NCI-H2081 (cell line): ENCODE measurements around the gene UTP25.
"Not testable (repeated sequence)": the region's sequence is repeated elsewhere in the genome, so short reads cannot be mapped to it uniquely, and the experiment has no call there.

Source experiments
- DNase-seq, 2 experiments: peaks; one replicate each; lab custom pipeline; 2025; lab: John Stamatoyannopoulos, UW

UTP25 gene, protein sequence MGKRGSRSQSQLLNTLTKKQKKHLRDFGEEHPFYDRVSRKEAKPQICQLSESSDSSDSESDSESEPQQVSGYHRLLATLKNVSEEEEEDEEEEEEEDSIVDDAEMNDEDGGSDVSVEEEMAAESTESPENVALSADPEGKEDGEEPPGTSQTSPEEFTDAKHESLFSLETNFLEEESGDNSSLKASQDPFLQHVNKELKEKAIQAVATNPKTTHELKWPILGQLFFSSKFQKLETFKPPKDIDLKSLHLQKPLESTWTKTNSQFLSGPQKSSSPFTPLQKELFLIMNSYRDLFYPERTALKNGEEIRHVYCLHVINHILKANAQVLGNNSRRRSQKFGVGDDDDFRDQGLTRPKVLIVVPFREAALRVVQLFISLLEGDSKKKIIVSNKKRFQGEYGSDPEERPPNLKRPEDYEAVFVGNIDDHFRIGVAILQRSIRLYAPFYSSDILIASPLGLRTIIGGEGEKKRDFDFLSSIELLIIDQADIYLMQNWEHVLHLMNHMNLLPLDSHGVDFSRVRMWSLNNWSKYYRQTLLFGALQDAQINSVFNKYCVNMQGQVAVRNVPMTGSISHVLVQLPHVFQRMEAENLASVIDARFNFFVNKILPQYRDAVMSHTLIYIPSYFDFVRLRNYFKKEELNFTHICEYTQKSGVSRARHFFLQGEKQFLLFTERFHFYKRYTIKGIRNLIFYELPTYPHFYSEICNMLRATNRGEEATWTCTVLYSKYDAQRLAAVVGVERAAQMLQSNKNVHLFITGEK

DNA sequence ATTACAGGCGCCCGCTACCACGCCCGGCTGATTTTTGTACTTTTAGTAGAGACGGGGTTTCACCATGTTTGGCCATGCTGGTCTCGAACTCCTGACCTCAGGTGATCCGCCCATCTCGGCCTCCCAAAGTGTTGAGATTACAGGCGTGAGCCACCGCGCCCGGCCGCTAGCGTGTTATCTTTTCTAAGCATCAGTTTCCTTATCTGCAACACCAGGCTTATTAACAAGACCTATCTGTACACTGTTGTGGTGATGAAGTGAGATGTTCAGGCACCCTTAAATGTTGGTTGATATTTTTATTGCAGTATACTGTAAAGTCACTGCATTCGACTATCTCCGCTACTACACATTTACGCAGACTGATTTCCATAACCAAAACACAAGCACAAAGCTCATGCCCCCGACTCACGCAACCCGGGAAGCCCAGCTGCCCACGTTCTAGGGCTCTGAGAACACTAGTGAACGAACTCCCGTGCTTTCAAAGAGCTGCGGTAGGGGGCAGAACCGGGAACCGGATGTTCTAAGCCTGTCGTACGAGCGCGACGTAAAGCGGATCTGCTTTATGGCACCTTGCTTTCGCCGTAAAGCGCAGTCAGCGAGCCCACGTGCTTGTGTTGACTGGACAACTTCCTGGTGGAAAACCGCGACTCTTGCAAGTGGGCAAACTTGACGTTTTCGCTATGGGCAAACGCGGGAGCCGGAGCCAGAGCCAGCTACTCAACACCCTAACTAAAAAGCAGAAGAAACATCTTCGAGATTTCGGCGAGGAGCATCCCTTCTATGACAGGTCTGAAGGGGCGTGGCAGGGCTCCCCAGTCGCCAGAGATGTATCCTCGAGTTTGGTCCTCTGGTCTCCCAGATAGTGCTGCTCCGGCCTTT is at the start of gene UTP25:
Gene UTP25 (plus strand): TSS at position 589 of the 879 bp plus-strand sequence. CDS start 92 bp downstream, at position 681.
- peak; percentile 98 to 99 for DNase-seq

DNA sequence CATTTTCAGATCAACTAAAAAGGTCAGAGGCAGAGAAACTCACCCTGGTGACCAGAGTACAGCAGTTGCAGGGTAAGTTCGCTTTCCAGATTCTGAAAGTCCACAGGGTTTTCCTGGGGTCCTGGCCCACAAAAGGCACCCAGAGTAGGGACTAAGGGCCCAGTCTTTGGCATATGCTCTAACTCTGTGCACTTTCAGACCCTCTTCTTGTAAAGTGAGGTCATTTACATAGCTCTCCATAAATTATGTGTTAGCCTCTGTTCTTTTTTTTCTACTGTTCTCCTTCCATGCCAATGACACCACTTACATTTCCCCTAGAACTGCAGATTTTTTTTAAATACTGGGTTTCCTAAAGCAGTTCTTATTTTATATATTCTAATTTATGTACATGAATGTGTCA is 49.7 kb upstream of the UTP25 start:
- no peak for DNase-seq

DNA sequence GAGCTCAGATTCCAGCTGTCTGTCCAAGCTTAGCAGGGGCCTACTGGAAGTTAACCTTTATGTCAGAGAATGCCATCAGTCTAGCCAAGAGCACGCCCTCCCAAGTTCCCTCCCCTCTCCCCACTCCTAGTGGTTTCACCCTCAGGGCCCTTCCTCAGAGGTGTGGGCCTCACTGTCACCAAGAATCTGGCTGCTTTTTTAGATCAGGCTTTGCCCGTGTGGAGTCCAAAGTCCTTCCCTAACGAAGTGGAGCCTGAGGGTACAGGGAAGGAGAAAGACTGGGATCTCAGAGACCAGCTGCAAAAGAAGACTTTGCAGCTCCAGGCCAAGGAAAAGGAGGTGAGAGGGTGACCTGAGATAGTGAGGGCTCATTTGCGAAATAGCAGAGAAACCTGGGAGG is 47.5 kb upstream of the UTP25 start:
- DNase-seq = no peak

DNA sequence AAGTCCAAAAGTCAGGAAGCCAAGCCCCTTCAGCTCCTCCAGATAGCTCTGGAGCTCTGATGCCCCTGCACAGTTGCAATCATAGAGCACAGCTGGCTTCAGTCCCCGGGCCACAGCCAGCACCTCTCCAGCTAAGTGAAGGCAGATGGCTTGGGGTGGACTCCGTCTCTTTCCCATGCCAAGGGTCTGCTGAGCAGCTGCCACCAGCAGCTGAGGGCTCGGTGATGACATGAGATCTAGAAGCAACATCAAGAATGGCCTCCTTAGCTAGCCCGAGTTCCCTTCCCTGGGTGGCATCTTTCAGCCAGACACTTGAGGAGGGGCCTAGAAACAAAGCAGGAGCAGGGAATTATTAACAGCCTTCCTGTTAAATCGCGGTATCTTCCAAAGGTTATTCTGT is 44.4 kb upstream of the UTP25 start:
- no peak for DNase-seq

DNA sequence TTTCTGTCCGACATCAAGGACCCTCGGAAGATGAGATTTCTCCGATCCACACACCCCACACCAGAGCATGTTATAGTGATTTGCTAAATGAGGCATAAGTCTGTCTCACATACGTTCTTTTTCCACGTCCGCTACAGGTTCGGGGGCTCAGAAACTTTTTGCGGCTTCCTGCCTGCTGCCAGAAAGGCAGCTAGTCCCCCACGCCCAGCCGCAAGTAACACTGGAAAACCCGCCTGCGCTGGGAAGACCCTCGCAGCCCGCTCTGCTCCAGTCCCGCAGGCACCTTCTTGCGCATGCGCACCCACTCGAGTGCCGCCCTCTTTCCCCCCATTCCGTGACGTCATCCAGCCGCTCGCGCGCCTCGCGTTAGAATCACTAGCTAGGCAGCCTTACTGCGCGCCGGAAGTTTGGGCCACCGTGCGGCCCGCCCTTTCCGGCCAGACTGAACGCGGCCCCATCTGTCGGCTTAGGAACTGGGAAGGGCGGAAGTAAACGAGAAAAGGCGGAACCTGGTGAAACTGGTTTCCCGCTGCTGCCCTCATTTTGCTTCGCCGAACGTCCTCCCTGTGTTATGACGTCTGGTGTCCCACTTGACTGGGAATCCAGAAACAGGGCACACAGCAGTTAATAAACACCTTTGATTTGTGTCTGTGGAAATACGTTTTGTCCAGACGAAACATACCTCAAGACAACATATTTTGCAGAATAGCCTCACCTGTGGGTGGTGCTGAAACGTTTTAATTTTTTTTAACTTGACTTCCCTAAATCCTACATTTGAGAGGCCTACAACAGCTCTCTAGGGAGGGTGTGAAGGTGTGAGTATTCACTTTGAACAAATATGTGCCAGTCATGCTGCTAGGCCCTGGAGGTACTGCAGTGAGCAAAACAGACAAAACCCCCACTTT is 43.3 kb upstream of the UTP25 start, which contains the start of gene C1orf74:
Gene C1orf74 (minus strand): TSS at position 295 of the 905 bp plus-strand sequence. CDS start 925 bp downstream, outside the sequence.
- peak; percentile 99 for DNase-seq

DNA sequence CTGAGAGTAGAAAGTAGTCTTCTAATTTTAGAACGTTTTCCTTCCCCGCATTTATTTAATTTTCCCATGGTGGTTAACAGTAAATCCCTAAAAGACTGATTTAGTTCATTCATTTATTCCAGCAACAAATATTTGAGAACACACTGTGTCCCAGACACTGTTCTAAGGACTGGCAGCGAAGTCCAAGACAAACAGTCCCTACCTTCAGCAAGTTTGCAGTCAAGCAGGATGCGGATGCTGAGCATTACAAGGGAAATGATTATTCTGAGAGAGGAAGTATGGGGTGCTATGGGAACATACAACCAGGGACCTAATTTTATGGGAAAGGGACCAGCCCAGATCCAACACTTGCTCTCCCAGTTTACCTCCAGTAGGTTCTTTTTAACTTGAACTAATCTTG is 42.2 kb upstream of the UTP25 start:
- no peak for DNase-seq

DNA sequence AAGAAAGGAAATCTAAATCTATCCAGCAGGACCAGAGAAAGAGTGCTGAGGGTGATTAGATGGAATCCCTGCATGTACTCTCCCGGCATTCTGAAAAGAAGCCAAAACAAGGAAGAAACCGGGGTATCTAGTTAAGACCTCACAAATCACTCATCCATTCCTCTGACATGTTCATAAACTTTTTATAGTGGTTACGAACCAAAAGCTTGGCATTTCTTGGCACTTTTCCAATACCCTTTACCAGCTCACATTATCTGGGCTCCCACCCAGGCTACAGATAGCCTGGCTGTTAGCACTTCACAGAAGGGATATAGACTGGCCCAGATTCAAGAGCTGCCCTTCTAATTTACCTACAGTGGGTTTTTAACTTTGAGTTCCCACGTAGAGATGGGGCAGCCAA is 41.6 kb upstream of the UTP25 start:
- no peak for DNase-seq

DNA sequence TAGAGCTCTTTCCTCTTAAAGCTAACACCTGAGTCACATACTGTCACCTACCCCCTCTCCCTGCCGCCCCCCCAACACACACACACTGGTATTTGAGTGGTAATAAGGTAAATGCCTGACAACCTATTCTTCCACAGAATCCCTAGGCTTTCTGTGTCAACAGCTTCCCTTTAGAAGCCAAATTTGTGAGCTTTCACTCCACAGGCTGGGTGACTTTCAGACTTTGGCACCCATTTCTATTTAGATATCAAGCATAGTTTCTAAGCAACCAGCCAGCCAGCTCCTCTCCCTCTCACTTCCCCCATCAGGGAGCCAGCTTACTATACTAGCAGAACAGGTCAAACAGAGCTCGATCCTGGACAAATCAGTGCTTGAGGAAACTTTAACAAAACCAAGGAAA is 40.2 kb upstream of the UTP25 start:
- DNase-seq = peak in 1 of 2 experiments; percentile 33

DNA sequence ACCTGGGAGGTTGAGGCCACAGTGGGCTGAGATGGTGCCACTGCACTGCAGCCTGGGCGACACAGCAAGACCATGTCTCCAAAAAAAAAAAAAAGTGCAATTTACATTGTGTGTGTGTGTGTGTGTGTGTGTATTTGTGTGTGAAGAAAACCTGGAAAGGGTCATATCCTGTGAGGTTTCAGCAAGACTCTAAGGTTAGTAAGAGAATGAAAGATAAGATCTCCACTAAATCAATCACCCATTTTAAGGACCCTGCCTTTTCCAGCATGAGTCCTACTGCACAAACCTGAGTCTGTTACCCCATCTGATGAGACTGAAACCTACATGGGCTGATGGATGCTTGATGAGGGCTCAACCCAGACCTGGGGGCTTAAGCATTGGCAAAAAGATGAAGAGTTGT is 38.5 kb upstream of the UTP25 start:
- DNase-seq = no peak

DNA sequence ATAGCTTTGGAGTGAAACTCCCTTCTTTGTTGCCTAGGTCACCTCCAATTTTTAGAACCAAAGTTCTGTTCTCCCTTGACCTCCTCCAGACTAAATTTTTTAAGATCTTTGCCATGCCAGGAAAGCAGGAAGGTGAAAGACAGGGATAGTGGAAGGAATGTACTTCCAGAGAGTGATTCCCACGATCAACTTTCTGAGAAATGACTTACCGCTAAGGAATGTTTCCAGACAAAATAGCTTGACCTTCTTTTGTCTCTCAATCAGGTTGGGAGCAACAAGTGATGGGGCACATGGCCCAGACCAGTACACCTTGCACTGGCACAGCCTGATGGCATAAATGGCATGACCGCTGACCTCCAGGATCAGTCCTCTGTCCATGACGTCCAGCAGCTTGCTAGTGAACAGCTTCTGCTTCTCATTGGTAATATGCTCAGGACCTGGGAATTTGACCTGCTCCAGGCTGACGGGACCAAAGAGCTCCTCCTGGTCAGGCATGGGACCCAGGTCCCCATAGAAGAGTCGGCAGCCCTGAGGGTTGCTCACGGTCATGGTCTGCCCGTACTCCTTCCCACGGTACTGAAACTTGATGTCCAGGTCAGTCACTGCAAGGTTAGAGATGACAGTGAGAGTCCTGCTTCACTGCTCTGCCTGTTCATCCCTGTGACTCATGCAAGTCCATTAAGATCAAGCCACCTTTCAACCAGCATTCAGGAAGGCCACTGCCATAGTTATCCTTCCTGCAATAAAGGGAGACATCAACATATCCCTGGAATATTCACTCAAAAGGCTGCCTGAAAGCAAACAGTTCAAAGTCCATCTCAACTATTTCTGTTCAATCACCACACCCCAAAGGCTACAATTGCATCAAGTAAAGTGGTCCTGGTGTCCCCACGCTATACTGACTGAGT is 37.2 kb upstream of the UTP25 start:
- DNase-seq = no peak

DNA sequence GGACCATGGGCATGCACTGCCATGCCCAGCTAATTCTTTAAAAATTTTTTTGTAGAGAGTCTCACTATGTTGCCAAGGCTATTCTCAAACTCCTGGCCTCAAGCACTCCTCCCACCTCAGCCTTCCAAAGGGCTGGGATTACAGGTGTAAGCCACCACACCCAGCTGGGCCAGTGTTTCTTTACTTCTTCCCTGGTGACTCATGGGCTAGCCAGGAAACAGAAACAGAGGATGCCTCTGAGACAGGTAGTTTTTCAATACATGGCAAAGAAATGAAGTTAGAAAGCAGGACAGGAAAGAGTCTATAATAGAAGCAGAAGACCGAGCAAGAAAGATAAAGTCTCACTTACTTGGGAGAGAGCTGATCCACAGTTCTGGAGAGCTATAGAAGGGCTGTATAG is 35.9 kb upstream of the UTP25 start:
- no peak for DNase-seq

DNA sequence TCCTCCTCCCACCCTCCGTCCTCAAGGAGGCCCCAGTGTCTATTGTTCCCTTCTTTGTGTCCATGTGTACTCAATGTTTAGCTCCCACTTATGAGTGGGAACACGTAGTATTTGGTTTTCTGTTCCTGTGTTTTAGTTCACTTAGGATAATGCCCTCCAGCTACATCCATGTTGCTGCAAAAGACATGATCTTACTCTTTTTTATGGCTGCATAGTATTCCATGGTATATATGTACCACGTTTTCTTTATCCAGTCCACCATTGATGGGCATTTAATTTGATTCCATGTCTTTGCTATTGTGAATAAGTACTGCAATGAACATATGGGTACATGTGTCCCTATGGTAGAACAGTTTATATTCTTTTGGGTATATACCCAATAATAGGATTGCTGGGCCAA is 34.1 kb upstream of the UTP25 start:
- not testable (repeated sequence) for DNase-seq

DNA sequence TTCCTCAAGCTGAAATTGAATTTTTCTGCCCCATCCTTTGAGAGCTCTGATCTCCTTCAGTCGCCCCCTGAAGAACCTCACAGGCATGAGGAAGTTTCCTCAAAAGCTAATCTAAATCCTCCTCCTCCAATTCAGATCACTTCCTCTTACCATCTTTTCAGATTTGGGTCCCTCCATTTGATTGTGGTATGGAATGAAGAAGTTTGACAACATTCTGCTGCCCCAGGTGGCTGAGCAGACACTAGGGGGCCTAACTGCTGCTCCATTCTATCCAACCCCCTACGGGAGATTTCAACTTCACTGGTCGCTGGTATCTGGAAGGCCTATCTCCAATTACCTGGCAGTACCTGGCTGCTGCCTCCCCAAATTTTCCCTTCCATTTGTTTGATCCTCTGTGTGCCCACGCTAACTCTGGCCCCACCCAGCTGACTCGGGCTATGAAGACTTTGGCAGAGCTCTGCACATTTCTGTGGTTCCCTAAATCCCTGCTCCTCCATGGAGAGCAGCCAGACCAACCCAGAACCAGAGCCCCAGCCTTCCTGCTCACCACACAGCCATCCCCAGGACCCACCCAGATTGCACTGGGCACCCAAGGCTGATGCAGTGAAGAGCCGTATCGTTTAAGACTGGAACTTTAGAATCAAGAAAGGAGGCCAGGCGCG is 29.7 kb upstream of the UTP25 start:
- no peak for DNase-seq

DNA sequence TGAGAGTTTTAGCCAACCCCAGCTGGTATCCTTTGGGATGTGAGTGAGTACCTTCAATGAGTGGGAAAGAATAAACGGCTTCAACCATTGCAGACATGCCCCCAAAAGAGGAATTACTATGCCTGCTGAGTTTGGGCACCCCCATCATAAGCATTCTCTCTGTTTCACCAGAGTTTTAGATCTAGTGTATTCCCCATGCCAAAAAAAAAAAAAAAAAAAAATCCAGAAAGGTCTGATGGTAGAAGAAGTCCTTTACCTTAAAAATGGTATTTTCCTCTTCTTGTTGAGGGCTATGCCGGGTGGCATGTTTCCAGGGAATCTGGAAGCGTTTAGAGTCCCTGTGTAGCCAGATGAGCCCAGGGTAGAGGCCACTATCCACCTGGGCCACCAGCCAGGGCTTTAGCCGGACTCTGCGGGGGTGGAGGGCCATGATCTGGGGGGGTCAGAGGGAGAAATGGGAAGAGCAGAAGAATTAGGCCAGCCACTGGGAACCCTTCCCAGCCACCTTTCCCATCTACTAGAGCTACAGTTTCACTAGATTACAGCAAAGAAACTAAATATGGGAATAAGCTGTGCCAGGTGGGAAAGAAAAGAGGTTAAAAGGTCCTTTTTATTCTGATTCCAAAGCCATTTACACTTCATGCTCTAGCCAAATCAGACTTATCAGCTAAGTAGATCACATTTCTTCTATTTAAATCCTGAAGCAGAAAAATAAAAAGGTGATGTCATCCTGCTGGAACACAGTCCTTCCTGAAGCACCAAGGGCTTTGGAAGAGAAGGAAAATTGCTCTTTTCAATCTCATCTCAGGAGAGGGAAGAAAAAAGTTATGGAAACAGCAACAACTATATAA is 26.6 kb upstream of the UTP25 start:
- no peak for DNase-seq

DNA sequence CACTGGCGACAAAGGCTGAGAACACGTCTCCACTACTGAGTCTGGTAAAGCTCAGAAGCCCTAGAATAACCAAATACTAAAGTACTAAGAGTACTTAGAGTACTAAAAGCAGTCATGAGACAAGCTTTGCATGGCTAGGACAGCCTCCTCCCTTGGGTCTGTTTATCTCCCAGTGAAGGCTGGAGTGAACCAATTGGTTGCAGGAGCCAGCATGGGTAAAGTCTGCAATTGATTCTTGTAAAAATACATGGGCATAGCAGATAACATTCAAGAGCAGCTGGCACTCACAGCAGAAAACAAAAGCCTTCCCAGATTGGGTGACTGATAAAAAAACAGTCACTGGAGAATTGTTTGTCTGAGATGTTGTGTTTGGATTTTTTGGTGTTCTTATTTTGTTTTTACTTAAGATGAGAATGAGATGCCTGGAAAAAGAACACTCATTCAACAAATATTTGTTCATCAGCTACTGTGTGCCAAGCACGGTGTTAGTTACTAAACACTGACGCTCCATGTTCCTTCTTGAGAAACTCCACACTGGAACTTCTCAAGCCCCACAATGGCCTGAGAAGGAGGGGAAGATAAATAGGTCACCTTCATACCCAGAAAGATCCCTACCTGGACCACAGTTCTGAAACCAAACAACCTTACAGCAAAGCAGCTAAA is 25.5 kb upstream of the UTP25 start:
- DNase-seq = no peak

DNA sequence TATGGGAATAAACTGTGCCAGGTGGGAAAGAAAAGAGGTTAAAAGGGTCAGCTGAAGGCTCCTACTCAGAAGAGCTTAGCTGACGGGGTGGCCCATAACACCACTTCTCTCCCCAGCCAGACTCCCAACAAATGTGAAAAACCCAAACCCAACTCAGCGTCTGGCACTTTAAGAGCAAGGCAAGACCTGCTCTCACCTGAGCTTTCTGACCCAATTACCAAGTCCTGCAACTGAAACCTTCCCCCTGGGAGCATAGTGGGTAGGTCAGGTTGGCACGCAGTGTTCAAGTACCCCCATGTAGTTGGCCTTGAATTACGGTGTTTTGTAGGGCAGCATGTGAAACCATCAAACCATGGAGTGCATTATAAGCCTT is 25.0 kb upstream of the UTP25 start:
- no peak for DNase-seq

DNA sequence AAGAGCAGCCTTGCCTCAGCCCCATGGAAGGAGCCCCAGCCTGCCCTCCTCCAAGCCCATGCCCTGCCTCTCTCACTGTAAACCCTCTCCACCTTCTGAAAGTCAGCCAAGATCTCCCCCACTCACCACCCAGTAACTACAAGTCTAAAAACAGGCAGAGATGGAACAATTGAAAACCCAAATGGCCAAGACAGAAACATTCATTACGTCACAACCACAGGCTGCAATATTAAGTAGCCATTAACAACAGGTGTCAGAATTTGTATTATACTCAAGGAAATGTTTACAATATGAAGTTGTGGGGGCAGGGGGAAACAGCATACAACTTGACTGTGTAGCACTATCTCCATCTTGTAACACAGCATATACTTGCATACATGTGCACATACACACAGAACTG is 24.2 kb upstream of the UTP25 start:
- DNase-seq = no peak

DNA sequence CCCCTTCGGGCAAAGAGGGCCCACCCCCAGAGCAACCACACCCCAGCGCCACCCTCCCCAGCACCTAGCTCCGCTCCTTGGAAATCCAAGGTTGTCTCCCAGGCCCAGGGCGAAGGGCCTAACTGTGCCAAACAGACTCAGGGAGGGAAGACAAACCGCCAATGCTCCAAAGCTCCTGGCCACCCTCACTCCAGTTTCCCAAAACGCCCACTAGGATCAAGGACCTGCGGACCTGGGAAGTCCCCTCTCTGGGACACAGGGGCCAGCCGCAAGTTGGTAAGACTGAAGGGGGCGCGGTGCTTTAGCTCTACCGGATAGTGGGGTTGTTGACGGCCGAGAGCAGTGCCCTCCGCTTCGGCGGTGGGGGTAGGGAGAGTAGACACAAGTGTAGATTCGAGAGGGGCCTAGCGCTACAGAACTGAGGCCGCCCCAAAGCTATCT is 22.4 kb upstream of the UTP25 start:
- no peak for DNase-seq
